Measurements from ENCODE around the gene CT45A2.
"Not testable (repeated sequence)": the region's sequence is repeated elsewhere in the genome, so short reads cannot be mapped to it uniquely, and the experiment has no call there.

Gene CT45A2

GRCh38 chrX:135819912-135820311 lies at the start of gene CT45A2:
TSS of gene CT45A2 (minus strand) at chrX:135820012. CDS start at chrX:135816265, 3,747 bp downstream.
- not testable (repeated sequence) for DNase-seq (ENCODE audit: low read depth)

- not testable (repeated sequence) for DNase-seq (ENCODE audit: low read depth)
These were observed 34.6 kb upstream of the CT45A2 start, which contains the start of gene CT45A8 for GRCh38 chrX:135854438-135854837. TSS of gene CT45A8 (minus strand) at chrX:135854538. CDS start at chrX:135850783, 3,755 bp downstream.

GRCh38 chrX:135837180-135837579 lies 17.4 kb upstream of the CT45A2 start, which contains the start of gene CT45A7:
TSS of gene CT45A7 (minus strand) at chrX:135837280. CDS start at chrX:135833533, 3,747 bp downstream.
- not testable (repeated sequence) for DNase-seq (ENCODE audit: low read depth)

GRCh38 chrX:135802687-135803086 lies 17.1 kb downstream of the CT45A2 start, which contains the start of gene CT45A6:
TSS of gene CT45A6 (minus strand) at chrX:135802787. CDS start at chrX:135798993, 3,794 bp downstream.
- DNase-seq (ENCODE audit: low read depth) = not testable (repeated sequence)

- DNase-seq (ENCODE audit: low read depth) = not testable (repeated sequence)
These were observed 34.4 kb downstream of the CT45A2 start, which contains the start of gene CT45A5 for GRCh38 chrX:135785403-135785802. TSS of gene CT45A5 (minus strand) at chrX:135785503. CDS start at chrX:135781729, 3,774 bp downstream.

GRCh38 chrX:135768091-135768490 lies 51.7 kb downstream of the CT45A2 start, which contains the start of gene CT45A3:
TSS of gene CT45A3 (minus strand) at chrX:135768191. CDS start at chrX:135764444, 3,747 bp downstream.
- DNase-seq (ENCODE audit: low read depth) = not testable (repeated sequence)

Measured in stimulated activated CD8-positive, alpha-beta memory T cell treated with anti-CD3 and anti-CD28 coated beads, Interleukin-12 subunit alpha, Interleukin-12 subunit beta, amount 100 ng/mL, for 4 hours (primary cell).